ENCODE data around the gene CCDC106. TPM values are rescaled to one million over a fixed set of nuclear protein-coding genes. Genes with fewer than 3 reads are reported as not detected.

The CCDC106 gene
- total RNA-seq, 1 donor from 2014 or later: 18.9 TPM

DNA sequence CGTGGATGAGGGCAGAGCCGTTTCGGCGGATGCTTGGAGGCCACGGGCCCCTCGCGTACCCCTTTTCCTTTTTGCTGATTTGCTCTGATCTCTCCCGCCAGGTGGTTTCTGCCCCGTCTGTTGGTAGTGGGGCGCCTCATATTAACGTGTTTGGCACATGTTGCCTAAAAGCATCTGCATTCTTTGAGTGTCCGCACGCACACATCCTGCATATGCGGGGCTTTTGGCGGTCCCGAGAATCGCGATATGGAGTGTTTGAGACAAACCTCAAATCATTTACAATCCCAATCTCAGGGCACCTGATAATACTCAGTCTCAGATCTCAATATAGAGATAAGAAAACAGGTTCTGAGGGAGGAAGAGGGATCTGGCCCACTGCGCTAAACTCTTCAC, 7.6 kb downstream of the CCDC106 start:
- peaks cover 3% of the 10 kb centered on the region for H3K36me3 Mint-ChIP-seq (ENCODE audit: low read depth)
- H3K27ac Mint-ChIP-seq (ENCODE audit: unreplicated experiment): peak overlapping the region; percentile 98
- no peak for DNase-seq (ENCODE audit: low read depth, low spot score)
- peak overlapping the region; percentile 92 for H3K4me3 Mint-ChIP-seq
- TF ChIP-seq, protein P1, sequence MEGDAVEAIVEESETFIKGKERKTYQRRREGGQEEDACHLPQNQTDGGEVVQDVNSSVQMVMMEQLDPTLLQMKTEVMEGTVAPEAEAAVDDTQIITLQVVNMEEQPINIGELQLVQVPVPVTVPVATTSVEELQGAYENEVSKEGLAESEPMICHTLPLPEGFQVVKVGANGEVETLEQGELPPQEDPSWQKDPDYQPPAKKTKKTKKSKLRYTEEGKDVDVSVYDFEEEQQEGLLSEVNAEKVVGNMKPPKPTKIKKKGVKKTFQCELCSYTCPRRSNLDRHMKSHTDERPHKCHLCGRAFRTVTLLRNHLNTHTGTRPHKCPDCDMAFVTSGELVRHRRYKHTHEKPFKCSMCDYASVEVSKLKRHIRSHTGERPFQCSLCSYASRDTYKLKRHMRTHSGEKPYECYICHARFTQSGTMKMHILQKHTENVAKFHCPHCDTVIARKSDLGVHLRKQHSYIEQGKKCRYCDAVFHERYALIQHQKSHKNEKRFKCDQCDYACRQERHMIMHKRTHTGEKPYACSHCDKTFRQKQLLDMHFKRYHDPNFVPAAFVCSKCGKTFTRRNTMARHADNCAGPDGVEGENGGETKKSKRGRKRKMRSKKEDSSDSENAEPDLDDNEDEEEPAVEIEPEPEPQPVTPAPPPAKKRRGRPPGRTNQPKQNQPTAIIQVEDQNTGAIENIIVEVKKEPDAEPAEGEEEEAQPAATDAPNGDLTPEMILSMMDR (conservative IDR thresholded peaks at IDR 0.05): no peak
- no peaks in the 10 kb centered on the region for H3K9me3 Mint-ChIP-seq
- H3K4me1 Mint-ChIP-seq: peaks cover 27% of the 10 kb centered on the region
- peaks cover 9% of the 10 kb centered on the region for H3K27me3 Mint-ChIP-seq (ENCODE audit: low read depth)

DNA sequence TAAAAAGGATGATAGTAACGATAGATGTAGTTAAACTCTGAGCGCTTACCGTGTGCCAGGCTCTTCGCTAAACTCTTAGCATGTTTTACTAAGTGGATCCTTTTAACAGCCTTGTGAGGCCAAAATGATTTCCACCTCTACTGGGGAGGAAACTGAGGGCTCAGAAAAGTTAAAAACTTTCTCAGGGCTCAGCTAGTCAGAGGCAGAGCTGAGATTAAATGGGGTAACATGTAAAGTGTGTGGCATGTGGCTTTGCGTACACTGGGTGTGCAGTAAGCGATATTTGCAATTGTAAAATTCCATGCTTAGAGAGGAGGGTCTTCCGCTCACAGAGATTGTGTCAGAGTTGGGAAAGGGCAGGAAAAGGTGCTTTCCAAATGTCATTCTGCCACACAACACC, 8.5 kb downstream of the CCDC106 start:
- Mint-ChIP-seq H3K27ac (ENCODE audit: unreplicated experiment) (no peak overlapping the region), H3K4me1 (peaks cover 27% of the 10 kb centered on the region), H3K27me3 (ENCODE audit: low read depth) (peaks cover 9% of the 10 kb centered on the region), H3K9me3 (no peaks in the 10 kb centered on the region), H3K36me3 (ENCODE audit: low read depth) (peaks cover 3% of the 10 kb centered on the region), H3K4me3 (peak overlapping the region; percentile 92)
- TF ChIP-seq, protein P1 (conservative IDR thresholded peaks at IDR 0.05): no peak
- no peak for DNase-seq (ENCODE audit: low read depth, low spot score)

DNA sequence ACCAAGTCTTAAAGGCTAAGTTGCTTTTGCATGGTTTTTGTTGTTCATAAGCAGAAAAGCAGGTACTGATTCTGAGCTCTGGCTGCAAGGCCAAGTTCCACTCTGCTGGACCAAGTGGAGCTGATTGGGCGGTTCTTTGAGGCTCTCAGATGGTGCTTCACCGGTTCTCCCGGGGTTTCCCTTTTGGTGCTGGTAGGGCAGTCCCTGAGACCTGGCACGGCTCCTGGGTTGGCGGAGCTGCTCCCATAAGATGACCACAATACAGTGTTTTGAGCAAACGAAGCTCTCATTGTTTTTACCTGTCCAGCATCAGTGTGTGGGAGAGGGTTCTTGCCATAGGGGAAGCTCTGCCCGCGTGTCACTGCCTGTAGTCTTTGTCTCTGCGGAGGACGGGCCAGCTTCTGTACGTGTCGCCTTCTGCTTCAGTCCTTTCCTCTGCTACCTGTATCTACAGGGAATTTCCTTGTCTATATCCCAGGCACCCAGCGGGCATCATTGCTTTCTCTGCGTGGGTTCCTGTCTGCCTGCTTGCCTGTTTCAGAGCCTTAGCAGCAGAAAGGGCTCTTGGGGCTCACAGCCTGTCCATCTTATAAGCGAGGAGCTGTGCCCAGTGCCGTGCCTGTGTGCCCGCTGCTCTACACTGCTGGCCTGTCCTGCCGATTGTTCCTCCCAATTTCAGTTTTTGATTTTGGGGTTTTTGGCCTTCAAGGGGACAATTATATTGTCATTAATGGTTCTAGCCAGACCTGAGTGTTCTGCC, 9.2 kb downstream of the CCDC106 start:
- Mint-ChIP-seq H3K4me1 (peaks cover 27% of the 10 kb centered on the region), H3K27ac (ENCODE audit: unreplicated experiment) (no peak overlapping the region), H3K27me3 (ENCODE audit: low read depth) (peaks cover 9% of the 10 kb centered on the region), H3K36me3 (ENCODE audit: low read depth) (peaks cover 6% of the 10 kb centered on the region), H3K4me3 (peak overlapping the region; percentile 92), H3K9me3 (no peaks in the 10 kb centered on the region)
- TF ChIP-seq, protein P1 (conservative IDR thresholded peaks at IDR 0.05): no peak
- no peak for DNase-seq (ENCODE audit: low read depth, low spot score)

DNA sequence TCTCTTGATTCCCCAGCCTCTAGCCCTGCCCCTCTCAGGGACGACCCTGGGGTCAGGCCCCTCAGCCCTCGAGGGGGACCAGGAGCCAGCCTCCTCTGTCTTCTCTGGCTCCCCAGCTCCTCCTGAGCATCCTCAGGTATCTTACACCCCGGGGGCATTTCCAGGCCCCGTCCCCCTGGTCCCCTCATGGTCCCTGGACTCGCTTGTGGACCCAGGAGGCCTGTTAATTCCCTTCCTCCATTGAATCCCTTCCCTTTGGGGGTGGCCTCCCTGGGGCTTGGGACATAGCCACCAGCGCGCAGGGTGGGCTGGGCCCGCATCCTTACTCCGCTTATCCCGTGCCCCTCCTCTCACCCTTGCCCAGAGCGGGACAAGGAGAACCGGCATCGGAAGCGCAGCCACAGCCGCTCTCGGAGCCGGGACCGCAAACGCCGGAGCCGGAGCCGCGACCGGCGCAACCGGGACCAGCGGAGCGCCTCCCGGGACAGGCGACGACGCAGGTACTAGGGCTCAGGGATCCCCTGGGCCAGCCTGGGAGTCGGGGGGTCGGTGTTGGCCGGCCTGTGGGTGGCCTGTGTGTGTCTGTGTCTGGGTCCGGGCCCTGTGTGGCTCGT, 10.9 kb downstream of the CCDC106 start:
- TF ChIP-seq, protein P1 (conservative IDR thresholded peaks at IDR 0.05): no peak
- Mint-ChIP-seq H3K4me3 (peak overlapping the region; percentile 92), H3K27ac (ENCODE audit: unreplicated experiment) (no peak overlapping the region), H3K27me3 (ENCODE audit: low read depth) (peaks cover 6% of the 10 kb centered on the region), H3K9me3 (no peaks in the 10 kb centered on the region), H3K4me1 (peaks cover 27% of the 10 kb centered on the region), H3K36me3 (ENCODE audit: low read depth) (peaks cover 14% of the 10 kb centered on the region)
- no peak for DNase-seq (ENCODE audit: low read depth, low spot score)

DNA sequence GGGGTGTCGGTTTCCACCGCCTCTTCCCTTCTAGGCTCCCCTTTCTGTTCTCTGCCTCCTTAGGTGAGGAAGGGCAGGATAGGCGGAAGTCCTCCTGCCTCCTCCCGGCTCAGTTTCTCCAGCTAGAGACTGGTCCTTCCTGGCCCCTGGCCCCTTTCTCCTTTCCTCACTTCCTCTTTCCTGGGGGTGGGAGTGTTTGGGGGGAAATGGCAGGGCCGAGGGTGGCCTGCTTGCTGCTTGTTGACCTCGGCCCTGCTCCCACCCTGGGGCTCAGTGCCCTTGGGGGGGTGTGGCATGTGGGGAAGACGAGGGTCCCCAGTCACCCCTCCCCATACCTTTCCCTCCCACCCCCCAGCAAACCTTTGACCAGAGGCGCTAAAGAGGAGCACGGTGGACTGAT, 11.8 kb downstream of the CCDC106 start:
- Mint-ChIP-seq H3K4me1 (peaks cover 27% of the 10 kb centered on the region), H3K27ac (ENCODE audit: unreplicated experiment) (no peak overlapping the region), H3K36me3 (ENCODE audit: low read depth) (peaks cover 14% of the 10 kb centered on the region), H3K4me3 (peak overlapping the region; percentile 72), H3K9me3 (no peaks in the 10 kb centered on the region), H3K27me3 (ENCODE audit: low read depth) (no peaks in the 10 kb centered on the region)
- TF ChIP-seq, protein P1 (conservative IDR thresholded peaks at IDR 0.05): no peak
- DNase-seq (ENCODE audit: low read depth, low spot score): no peak

All from neural crest cell (in vitro differentiated cells).